ENCODE measurements around the gene CNOT6.

GRCh38 chr5:180467028-180467975, 26.9 kb upstream of the CNOT6 start:
- TF ChIP-seq CTCF (IDR thresholded peaks at IDR 0.05), result no peak
- no peak for TF ChIP-seq EZH2phosphoT487 (IDR thresholded peaks at IDR 0.05)
- no peak for TF ChIP-seq EZH2 (IDR thresholded peaks at IDR 0.05)
